NCI-H2171 (cell line): ENCODE data around the gene DIP2A.
A peak's percentile ranks its signal among the peaks of the same experiment; 100 is the strongest.
"Not testable (repeated sequence)": the region's sequence is repeated elsewhere in the genome, so short reads cannot be mapped to it uniquely, and the experiment has no call there.

Experiments used
- DNase-seq: peaks from one replicate; lab custom pipeline; 2025; lab: John Stamatoyannopoulos, UW

Gene DIP2A

GRCh38 chr21:46557469-46557868, 98.8 kb downstream of the DIP2A start:
- no peak for DNase-seq

- no peak for DNase-seq
Observed at GRCh38 chr21:46557919-46558392, 99.3 kb downstream of the DIP2A start.

GRCh38 chr21:46559291-46559983, 100.7 kb downstream of the DIP2A start:
- DNase-seq = no peak

- no peak for DNase-seq
Observed at GRCh38 chr21:46560568-46561444, 102.1 kb downstream of the DIP2A start.

GRCh38 chr21:46561445-46562090, 102.9 kb downstream of the DIP2A start:
- DNase-seq = no peak

- DNase-seq = no peak
Observed at GRCh38 chr21:46562472-46562871, 103.8 kb downstream of the DIP2A start.

- DNase-seq = no peak
Observed at GRCh38 chr21:46562964-46563607, 104.4 kb downstream of the DIP2A start.

- DNase-seq = peak; percentile 95
Observed at GRCh38 chr21:46564391-46564790, 105.7 kb downstream of the DIP2A start.

GRCh38 chr21:46567348-46567747, 108.7 kb downstream of the DIP2A start:
- DNase-seq = no peak

- no peak for DNase-seq
Observed at GRCh38 chr21:46568562-46568961, 109.9 kb downstream of the DIP2A start.

- DNase-seq = no peak
Observed at GRCh38 chr21:46569081-46569480, 110.4 kb downstream of the DIP2A start.

GRCh38 chr21:46570119-46570518, 111.4 kb downstream of the DIP2A start:
- DNase-seq = no peak

GRCh38 chr21:46570631-46571030, 111.9 kb downstream of the DIP2A start:
- DNase-seq = no peak

- DNase-seq = no peak
Observed at GRCh38 chr21:46572850-46573249, 114.2 kb downstream of the DIP2A start.

GRCh38 chr21:46577786-46578185, 119.1 kb downstream of the DIP2A start:
- not testable (repeated sequence) for DNase-seq

GRCh38 chr21:46579394-46579793, 120.7 kb downstream of the DIP2A start:
- not testable (repeated sequence) for DNase-seq

GRCh38 chr21:46581780-46582307, 123.2 kb downstream of the DIP2A start:
- DNase-seq = no peak

GRCh38 chr21:46585191-46585953, 126.7 kb downstream of the DIP2A start:
- DNase-seq = peak; percentile 65

- no peak for DNase-seq
Observed at GRCh38 chr21:46594276-46594675, 135.6 kb downstream of the DIP2A start.

- no peak for DNase-seq
Observed at GRCh38 chr21:46596201-46596600, 137.5 kb downstream of the DIP2A start.

- DNase-seq = no peak
Observed at GRCh38 chr21:46597031-46597430, 138.3 kb downstream of the DIP2A start.
